ENCODE data around the gene CCDC142.

The CCDC142 gene, protein sequence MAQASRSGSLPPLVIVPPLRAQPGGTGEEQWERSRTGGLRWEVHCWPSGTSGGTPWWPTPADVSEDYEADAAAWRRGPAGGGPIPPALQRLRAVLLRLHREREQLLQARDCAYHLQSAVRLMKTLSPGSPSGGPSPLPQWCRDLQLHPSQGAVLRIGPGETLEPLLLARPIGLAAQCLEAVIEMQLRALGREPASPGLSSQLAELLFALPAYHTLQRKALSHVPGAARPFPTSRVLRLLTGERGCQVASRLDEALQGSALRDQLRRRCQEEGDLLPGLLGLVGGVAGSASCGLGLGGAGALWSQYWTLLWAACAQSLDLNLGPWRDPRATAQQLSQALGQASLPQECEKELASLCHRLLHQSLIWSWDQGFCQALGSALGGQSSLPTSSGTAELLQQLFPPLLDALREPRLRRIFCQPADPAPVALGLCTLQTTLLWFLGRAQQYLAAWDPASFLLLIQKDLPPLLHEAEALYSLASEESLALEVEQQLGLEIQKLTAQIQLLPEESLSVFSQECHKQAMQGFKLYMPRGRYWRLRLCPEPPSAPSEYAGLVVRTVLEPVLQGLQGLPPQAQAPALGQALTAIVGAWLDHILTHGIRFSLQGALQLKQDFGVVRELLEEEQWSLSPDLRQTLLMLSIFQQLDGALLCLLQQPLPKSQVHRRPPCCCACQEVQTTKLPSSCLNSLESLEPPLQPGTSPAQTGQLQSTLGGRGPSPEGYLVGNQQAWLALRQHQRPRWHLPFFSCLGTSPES

DNA sequence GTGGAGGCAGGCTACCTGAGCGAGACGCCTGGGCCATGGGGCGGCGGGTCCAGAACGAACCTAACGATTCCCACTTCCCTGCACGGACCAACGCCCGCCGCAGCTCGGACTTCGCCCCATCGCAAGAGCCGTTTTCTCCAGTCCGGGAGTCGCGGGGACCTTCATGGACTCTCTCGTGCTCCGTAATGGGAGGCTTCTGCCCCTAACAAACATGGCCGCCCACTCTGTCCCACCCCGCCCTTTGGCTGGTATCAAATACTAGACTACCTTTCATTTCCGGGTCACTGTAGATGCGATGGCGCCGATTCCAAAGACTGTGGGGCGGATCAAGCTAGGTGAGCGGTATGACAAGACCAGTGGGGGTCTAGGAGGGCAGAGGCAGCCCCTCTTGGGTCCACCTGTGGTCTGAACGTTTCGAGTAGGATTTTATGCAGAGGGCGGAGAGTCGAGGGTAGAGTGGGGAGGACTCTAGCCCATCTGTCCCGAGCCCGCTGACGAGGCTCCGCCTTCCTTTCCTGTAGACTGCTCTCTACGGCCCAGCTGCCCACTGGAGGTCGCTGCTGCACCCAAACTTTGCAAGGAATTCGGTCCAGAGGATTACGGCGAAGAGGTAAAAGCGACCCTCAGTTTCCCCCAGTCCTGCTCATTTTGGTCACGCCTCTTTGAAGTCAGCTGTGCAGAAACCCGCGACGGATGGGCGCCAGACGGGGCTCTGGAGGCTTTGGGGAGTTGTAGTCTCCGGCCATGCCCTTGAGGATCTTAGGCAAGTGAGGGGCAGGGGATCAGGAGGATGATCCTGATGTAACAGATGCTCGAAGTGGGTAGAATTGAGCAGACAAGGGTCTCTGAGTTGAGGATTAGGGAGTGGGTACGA lies at the start of gene CCDC142, which contains the start of gene TTC31:
Gene CCDC142, minus strand, starts transcription at position 198 of the 874 bp plus-strand sequence. Its CDS starts 161 bp downstream, at position 37.
Gene TTC31, plus strand, starts transcription at position 281 of the 874 bp plus-strand sequence. Its CDS starts 15 bp downstream, at position 296.
- no peaks in the 10 kb centered on the region for H3K9me3 ChIP-seq (ENCODE audit: control insufficient read depth, insufficient read depth, low read length)
- H3K4me1 ChIP-seq (ENCODE audit: control insufficient read depth, insufficient read depth, low read length): peaks cover 6% of the 10 kb centered on the region
- peak within 1 kb of the TSS; percentile 76 for H3K9ac ChIP-seq (ENCODE audit: low read depth, low read length)
- no peaks in the 10 kb centered on the region for H3K27me3 ChIP-seq (ENCODE audit: control insufficient read depth, insufficient read depth, low read length)
- H3K27ac ChIP-seq (ENCODE audit: low read depth, low read length): peak within 1 kb of the TSS; percentile 90
- H3K4me3 ChIP-seq (ENCODE audit: low read depth, low read length): peak within 1 kb of the TSS; percentile 78
- H3K36me3 ChIP-seq (ENCODE audit: control insufficient read depth, insufficient read depth, low read length): peaks cover 29% of the 10 kb centered on the region

DNA sequence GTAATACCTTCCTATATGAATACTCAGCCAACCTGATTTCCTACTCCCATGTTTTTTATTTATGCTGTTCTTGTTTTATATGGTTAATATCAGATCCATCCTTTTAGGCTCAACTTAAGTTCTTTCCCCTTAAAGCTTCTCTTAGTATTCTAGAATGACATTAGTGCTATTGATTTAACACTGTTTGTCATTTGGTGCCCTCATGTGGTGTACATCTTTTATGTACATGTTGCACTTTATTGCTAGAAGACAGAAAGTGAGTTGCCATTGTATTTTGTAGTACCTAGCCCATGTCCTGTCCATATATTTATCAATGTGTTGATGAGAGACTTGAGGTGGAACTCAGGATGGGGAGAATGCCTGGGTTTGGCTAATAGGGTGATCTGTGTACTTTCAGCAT lies 49.4 kb upstream of the CCDC142 start:
- Histone ChIP-seq H3K36me3 (ENCODE audit: control insufficient read depth, insufficient read depth, low read length) (peaks cover 35% of the 10 kb centered on the region), H3K9ac (ENCODE audit: low read depth, low read length) (no peak overlapping the region), H3K4me1 (ENCODE audit: control insufficient read depth, insufficient read depth, low read length) (peaks cover 7% of the 10 kb centered on the region), H3K27ac (ENCODE audit: low read depth, low read length) (no peak overlapping the region), H3K27me3 (ENCODE audit: control insufficient read depth, insufficient read depth, low read length) (no peaks in the 10 kb centered on the region), H3K4me3 (ENCODE audit: low read depth, low read length) (no peak overlapping the region), H3K9me3 (ENCODE audit: control insufficient read depth, insufficient read depth, low read length) (no peaks in the 10 kb centered on the region)

DNA sequence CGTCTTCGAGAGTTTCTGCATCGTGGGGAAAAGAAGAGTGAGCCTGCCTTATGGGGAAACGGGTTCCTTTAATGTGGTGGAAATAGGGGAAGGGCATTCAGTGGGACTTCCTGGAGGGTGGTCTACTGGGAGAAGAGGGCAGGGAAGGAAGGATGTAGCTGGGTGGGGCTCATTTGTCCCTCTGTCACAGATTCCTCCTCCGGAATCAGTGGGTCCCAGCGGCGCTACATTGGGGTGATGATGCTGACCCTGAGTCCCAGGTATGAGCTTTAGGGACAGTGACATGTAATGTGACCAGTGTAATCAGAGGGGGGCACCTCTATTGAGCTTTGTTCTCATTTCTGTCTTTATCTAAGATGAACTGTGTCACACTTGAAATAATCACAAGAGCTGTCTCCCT lies 48.9 kb upstream of the CCDC142 start:
- H3K27me3 ChIP-seq (ENCODE audit: control insufficient read depth, insufficient read depth, low read length): no peaks in the 10 kb centered on the region
- peaks cover 40% of the 10 kb centered on the region for H3K36me3 ChIP-seq (ENCODE audit: control insufficient read depth, insufficient read depth, low read length)
- H3K4me1 ChIP-seq (ENCODE audit: control insufficient read depth, insufficient read depth, low read length): peaks cover 7% of the 10 kb centered on the region
- H3K9ac ChIP-seq (ENCODE audit: low read depth, low read length): no peak overlapping the region
- H3K9me3 ChIP-seq (ENCODE audit: control insufficient read depth, insufficient read depth, low read length): no peaks in the 10 kb centered on the region
- H3K4me3 ChIP-seq (ENCODE audit: low read depth, low read length): no peak overlapping the region
- no peak overlapping the region for H3K27ac ChIP-seq (ENCODE audit: low read depth, low read length)

DNA sequence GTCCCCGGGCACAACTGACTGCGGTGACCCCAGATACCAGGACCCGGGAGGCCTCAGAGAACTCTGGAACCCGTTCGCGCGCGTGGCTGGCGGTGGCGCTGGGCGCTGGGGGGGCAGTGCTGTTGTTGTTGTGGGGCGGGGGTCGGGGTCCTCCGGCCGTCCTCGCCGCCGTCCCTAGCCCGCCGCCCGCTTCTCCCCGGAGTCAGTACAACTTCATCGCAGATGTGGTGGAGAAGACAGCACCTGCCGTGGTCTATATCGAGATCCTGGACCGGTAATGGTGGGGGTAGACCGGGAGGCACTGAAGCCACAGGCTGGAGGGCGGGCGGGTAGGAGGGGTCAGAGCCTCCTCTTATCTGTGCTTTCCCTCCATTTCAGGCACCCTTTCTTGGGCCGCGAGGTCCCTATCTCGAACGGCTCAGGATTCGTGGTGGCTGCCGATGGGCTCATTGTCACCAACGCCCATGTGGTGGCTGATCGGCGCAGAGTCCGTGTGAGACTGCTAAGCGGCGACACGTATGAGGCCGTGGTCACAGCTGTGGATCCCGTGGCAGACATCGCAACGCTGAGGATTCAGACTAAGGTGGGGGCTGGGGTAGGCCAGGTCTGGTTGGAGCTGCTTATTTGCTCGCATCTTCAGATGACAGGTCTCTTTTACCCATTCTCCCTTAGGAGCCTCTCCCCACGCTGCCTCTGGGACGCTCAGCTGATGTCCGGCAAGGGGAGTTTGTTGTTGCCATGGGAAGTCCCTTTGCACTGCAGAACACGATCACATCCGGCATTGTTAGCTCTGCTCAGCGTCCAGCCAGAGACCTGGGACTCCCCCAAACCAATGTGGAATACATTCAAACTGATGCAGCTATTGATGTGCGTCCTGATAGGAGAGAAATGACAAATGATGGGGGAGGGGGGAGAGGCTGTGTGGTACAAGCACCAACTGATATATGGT lies 47.7 kb upstream of the CCDC142 start:
- peaks cover 52% of the 10 kb centered on the region for H3K36me3 ChIP-seq (ENCODE audit: control insufficient read depth, insufficient read depth, low read length)
- H3K27ac ChIP-seq (ENCODE audit: low read depth, low read length): peak overlapping the region; percentile 66
- H3K27me3 ChIP-seq (ENCODE audit: control insufficient read depth, insufficient read depth, low read length): no peaks in the 10 kb centered on the region
- peak overlapping the region; percentile 58 for H3K9ac ChIP-seq (ENCODE audit: low read depth, low read length)
- peak overlapping the region; percentile 97 for H3K4me3 ChIP-seq (ENCODE audit: low read depth, low read length)
- H3K4me1 ChIP-seq (ENCODE audit: control insufficient read depth, insufficient read depth, low read length): peaks cover 7% of the 10 kb centered on the region
- no peaks in the 10 kb centered on the region for H3K9me3 ChIP-seq (ENCODE audit: control insufficient read depth, insufficient read depth, low read length)

DNA sequence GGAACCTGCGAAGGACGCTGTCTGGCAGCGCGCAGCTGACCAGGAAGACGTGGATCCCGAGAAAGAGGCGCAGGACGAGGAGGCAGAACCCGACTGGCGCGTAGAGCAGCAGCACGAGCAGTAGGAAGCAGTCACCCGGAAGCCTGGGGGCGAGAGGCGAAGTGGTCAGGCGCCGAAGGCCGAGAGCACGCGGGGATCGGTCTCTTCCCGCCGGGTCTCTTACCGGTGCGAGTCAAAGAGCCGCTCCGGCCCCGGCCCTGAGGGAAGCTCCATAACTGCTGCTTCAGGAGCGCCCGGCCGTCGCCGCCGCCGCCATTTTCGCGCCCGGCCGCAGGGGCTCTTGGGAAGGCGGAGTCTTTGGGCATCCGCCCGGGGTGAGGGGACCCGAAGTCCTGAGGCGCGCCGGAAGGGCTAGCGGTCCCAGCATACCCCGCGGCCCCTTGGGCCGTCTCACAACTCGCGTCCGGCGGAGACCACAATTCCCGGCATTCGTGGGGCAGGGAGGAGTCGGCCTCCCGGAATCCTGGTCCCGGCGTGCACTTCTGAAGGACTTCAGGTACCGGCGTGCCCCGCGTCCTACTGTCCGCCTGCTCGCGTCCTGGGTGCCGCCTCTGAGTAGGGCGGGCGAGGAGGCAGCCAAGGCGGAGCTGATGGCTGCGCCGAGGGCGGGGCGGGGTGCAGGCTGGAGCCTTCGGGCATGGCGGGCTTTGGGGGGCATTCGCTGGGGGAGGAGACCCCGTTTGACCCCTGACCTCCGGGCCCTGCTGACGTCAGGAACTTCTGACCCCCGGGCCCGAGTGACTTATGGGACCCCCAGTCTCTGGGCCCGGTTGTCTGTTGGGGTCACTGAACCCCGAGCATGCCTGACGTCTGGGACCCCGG lies 46.8 kb upstream of the CCDC142 start, which contains the start of the genes AUP1 and HTRA2:
Gene AUP1, minus strand, starts transcription at position 350 of the 882 bp plus-strand sequence. Its CDS starts 77 bp downstream, at position 273.
Gene HTRA2, plus strand, starts transcription at position 577 of the 882 bp plus-strand sequence. Its CDS starts 74 bp downstream, at position 651.
- H3K4me1 ChIP-seq (ENCODE audit: control insufficient read depth, insufficient read depth, low read length): peaks cover 7% of the 10 kb centered on the region
- H3K27me3 ChIP-seq (ENCODE audit: control insufficient read depth, insufficient read depth, low read length): no peaks in the 10 kb centered on the region
- peaks cover 52% of the 10 kb centered on the region for H3K36me3 ChIP-seq (ENCODE audit: control insufficient read depth, insufficient read depth, low read length)
- peak within 1 kb of the TSS; percentile 86 for H3K27ac ChIP-seq (ENCODE audit: low read depth, low read length)
- H3K9me3 ChIP-seq (ENCODE audit: control insufficient read depth, insufficient read depth, low read length): no peaks in the 10 kb centered on the region
- peak within 1 kb of the TSS; percentile 96 for H3K9ac ChIP-seq (ENCODE audit: low read depth, low read length)
- peak within 1 kb of the TSS; percentile 97 for H3K4me3 ChIP-seq (ENCODE audit: low read depth, low read length)

DNA sequence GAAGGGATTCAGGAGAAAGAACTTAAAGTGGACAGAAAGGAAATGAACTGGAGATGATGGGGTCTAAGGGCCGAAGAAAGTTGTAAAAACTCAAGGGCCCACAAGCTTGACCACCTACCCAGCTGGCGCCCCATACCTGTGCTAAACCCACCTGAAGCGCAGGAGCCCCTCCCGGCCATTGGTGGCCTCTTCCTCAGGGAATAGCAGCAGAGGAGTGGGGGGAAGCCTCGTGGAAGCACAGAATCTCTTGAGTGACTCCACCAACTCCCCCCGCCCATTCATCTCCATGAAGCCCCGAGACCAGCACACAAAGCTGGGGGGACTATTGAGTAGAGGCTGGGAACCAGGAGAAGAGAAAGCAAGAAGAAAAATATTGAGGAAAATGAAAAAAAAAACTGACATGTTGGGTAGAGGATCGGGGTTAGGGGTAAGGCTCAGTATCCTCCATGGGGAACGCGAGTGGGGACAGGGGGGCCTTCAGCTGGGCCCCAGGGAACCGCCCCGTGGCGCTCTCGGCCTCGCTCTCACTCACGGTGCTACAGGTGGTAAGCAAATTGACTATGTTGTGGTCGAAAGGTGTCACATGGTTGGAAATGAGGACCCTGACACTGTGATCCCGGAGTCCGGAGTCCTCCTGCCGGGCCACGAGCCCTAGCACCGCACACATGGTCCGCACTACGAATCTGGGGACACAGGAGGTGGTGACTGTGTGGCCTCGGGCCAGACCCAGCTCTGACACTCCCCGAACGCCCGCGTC lies 46.0 kb upstream of the CCDC142 start:
- Histone ChIP-seq H3K36me3 (ENCODE audit: control insufficient read depth, insufficient read depth, low read length) (peaks cover 45% of the 10 kb centered on the region), H3K9ac (ENCODE audit: low read depth, low read length) (peak overlapping the region; percentile 96), H3K27ac (ENCODE audit: low read depth, low read length) (peak overlapping the region; percentile 86), H3K4me1 (ENCODE audit: control insufficient read depth, insufficient read depth, low read length) (peaks cover 7% of the 10 kb centered on the region), H3K9me3 (ENCODE audit: control insufficient read depth, insufficient read depth, low read length) (no peaks in the 10 kb centered on the region), H3K27me3 (ENCODE audit: control insufficient read depth, insufficient read depth, low read length) (no peaks in the 10 kb centered on the region), H3K4me3 (ENCODE audit: low read depth, low read length) (peak overlapping the region; percentile 97)

DNA sequence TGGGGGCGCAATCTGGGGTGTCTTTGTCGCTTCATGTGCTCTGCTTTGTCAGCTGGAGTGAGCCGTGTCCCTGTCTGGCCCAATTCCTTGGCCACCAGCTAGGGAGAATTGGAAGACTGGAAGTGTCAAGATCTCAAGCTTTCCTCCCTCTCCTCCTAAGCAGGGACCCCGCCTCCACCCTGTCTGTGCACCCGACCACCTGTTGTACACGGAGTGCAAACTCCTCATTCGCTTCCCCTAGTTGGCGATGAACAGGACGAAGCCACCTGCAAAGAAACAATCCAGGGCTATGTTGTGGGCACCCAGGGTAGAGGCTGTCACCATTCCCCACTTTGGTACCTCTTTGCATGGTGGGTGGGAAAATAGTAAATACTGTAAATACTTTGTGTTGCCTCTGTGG lies 44.9 kb upstream of the CCDC142 start:
- H3K36me3 ChIP-seq (ENCODE audit: control insufficient read depth, insufficient read depth, low read length): peaks cover 35% of the 10 kb centered on the region
- H3K9ac ChIP-seq (ENCODE audit: low read depth, low read length): no peak overlapping the region
- no peaks in the 10 kb centered on the region for H3K9me3 ChIP-seq (ENCODE audit: control insufficient read depth, insufficient read depth, low read length)
- H3K4me3 ChIP-seq (ENCODE audit: low read depth, low read length): no peak overlapping the region
- H3K27ac ChIP-seq (ENCODE audit: low read depth, low read length): no peak overlapping the region
- peaks cover 7% of the 10 kb centered on the region for H3K4me1 ChIP-seq (ENCODE audit: control insufficient read depth, insufficient read depth, low read length)
- peaks cover 5% of the 10 kb centered on the region; the same call in 1 of the 2 replicates for H3K27me3 ChIP-seq (ENCODE audit: control insufficient read depth, insufficient read depth, low read length)

DNA sequence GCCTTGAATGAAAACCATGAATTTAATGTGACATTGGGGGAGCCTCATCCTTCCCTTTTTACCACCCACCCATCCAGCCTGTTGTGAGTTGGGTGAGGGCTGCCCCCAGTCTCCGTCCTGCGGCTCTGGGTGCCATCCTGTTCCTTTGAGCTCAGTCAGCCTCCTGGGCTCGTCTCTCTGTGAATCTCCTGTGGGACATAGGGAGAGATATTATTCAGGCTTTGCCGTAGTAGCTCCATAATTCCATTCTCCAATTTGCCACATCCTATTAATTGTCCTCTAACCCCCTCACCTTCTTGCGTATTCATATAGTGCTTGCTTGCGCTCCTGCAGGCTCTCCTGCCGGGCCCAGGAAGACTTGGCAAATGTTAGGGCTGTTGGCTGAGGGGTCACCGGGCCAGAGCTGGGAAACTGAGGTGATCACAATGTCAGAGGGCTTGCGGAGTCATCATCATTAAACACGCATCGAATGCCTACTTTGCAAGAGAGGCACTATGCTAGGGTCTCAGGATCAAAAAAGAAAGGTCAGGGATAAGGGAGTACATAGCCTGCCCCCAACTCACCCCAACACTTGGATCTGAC lies 43.9 kb upstream of the CCDC142 start:
- Histone ChIP-seq H3K27me3 (ENCODE audit: control insufficient read depth, insufficient read depth, low read length) (peaks cover 14% of the 10 kb centered on the region), H3K4me1 (ENCODE audit: control insufficient read depth, insufficient read depth, low read length) (peaks cover 7% of the 10 kb centered on the region), H3K4me3 (ENCODE audit: low read depth, low read length) (no peak overlapping the region), H3K27ac (ENCODE audit: low read depth, low read length) (no peak overlapping the region), H3K36me3 (ENCODE audit: control insufficient read depth, insufficient read depth, low read length) (peaks cover 28% of the 10 kb centered on the region), H3K9ac (ENCODE audit: low read depth, low read length) (no peak overlapping the region), H3K9me3 (ENCODE audit: control insufficient read depth, insufficient read depth, low read length) (no peaks in the 10 kb centered on the region)

Data from HUES48 (cell line).